Upper lobe of left lung (tissue), 6 donors: ENCODE results near the gene HECTD4. TPM values are rescaled to one million over a fixed set of nuclear protein-coding genes. Genes with fewer than 3 reads are reported as not detected.

Experiments
- ATAC-seq, 2 donors: fragments of 200-7000 bp; cut with Tn5 transposase; one replicate each; pipeline ENCODE4 v1.9.1; 2022; ENCODE audit warnings: mild to moderate bottlenecking in 2 of 2, moderate library complexity in 2 of 2; ENCODE audit not compliant: low FRiP score in 2 of 2
- DNase-seq, 2 donors: peaks; one replicate each; pipeline ENCODE4 v3.0.0-alpha.2; 2019 to 2020
- H3K27ac ChIP-seq, 4 donors: fragments of 200-600 bp; sonication (generic); one replicate each; pipeline ENCODE4 v1.5.1; 2016 to 2019
- H3K27me3 ChIP-seq, 4 donors: fragments of 200-600 bp; sonication (generic); one replicate each; pipeline ENCODE4 v1.5.1; 2017 to 2019
- H3K36me3 ChIP-seq, 4 donors: fragments of 200-600 bp; sonication (generic); one replicate each; pipeline ENCODE4 v1.5.1; 2016 to 2019
- H3K4me1 ChIP-seq, 4 donors: fragments of 200-600 bp; sonication (generic); one replicate each; pipeline ENCODE4 v1.5.1; 2018 to 2019
- H3K4me3 ChIP-seq, 4 donors: fragments of 200-600 bp; sonication (generic); one replicate each; pipeline ENCODE4 v1.5.1; 2017 to 2019; ENCODE audit warnings: mild to moderate bottlenecking in 2 of 4, moderate library complexity in 1 of 4
- H3K9me3 ChIP-seq, 4 donors: fragments of 200-600 bp; sonication (generic); one replicate each; pipeline ENCODE4 v1.5.1; 2018 to 2019
- EP300 ChIP-seq, 4 donors: sonication (generic); formaldehyde crosslinking; IDR thresholded peaks; one replicate each; pipeline ENCODE4 v1.5.1; 2017; ENCODE audit warnings: antibody characterized with exemption in 4 of 4, control low read depth in 2 of 4
- POLR2A ChIP-seq, 4 donors: fragments of 450-650 bp; IDR thresholded peaks; one replicate each; pipeline ENCODE4 v1.5.1; 2016 to 2017; ENCODE audit warnings: antibody characterized with exemption in 4 of 4, mild to moderate bottlenecking in 2 of 4
- POLR2AphosphoS5 ChIP-seq, 2 donors: sonication (generic); formaldehyde crosslinking; IDR thresholded peaks; one replicate each; pipeline ENCODE4 v1.5.1; 2017; ENCODE audit warnings: antibody characterized with exemption in 2 of 2
- WGBS, 2 donors: methylation state at CpG; one replicate each; pipeline ENCODE4 v1.1.5; 2017 to 2018; 5-methylcytosine and 5-hydroxymethylcytosine counted together
- total RNA-seq, 6 donors: library from RNA; depleted of rRNA in 4 of 6; stranded (reverse); fragments of >200 nt in 4 of 6; gene quantifications; one replicate each; pipeline versions ENCODE4 v1.1.0 to v1.2.1, GENCODE V29; 2016 to 2021
- TF ChIP-seq, protein P1 (sequence below), 6 experiments: fragments of 450-650 bp in 4 of 6; fragments of 200-600 bp in 2 of 6; sonication (generic) in 2 of 6; IDR thresholded peaks; one replicate each; pipeline ENCODE4 v1.5.1; 2016 to 2019; ENCODE audit warnings: antibody characterized with exemption in 6 of 6
- donor health status: DM: no; HTN: no; CAD: no; lungs with moderate emphysema.
- donor health status: DM: no; HTN: yes; CAD: no; lungs with severe emphysema.

The HECTD4 gene
- total RNA-seq, 6 donors from 2014 or later, result 34.1 to 196 (median 50.0) TPM

GRCh38 chr12:112328456-112329124, 53.6 kb downstream of the HECTD4 start:
- DNase-seq, result no peak
- Histone ChIP-seq H3K36me3 (no peaks in the 10 kb centered on the region), H3K27ac (no peak overlapping the region), H3K9me3 (no peaks in the 10 kb centered on the region), H3K27me3 (no peaks in the 10 kb centered on the region), H3K4me3 (no peak overlapping the region), H3K4me1 (peaks cover 6 to 18% (median 11%) of the 10 kb centered on the region in 4 donors)
- TF ChIP-seq POLR2A (IDR thresholded peaks at IDR 0.05) (no peak), POLR2AphosphoS5 (IDR thresholded peaks at IDR 0.05) (no peak), EP300 (IDR thresholded peaks at IDR 0.05) (no peak)
- TF ChIP-seq, protein P1, sequence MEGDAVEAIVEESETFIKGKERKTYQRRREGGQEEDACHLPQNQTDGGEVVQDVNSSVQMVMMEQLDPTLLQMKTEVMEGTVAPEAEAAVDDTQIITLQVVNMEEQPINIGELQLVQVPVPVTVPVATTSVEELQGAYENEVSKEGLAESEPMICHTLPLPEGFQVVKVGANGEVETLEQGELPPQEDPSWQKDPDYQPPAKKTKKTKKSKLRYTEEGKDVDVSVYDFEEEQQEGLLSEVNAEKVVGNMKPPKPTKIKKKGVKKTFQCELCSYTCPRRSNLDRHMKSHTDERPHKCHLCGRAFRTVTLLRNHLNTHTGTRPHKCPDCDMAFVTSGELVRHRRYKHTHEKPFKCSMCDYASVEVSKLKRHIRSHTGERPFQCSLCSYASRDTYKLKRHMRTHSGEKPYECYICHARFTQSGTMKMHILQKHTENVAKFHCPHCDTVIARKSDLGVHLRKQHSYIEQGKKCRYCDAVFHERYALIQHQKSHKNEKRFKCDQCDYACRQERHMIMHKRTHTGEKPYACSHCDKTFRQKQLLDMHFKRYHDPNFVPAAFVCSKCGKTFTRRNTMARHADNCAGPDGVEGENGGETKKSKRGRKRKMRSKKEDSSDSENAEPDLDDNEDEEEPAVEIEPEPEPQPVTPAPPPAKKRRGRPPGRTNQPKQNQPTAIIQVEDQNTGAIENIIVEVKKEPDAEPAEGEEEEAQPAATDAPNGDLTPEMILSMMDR (IDR thresholded peaks at IDR 0.05), result no peak
- ATAC-seq, result no peak
- WGBS, 2 donors, result 70 to 72% methylated on average over 3 of the region's 3 CpGs

- ATAC-seq (no peak), DNase-seq (no peak)
- H3K27me3 ChIP-seq, result no peaks in the 10 kb centered on the region
- TF ChIP-seq, protein P1 (IDR thresholded peaks at IDR 0.05), result no peak
- TF ChIP-seq EP300 (IDR thresholded peaks at IDR 0.05), result no peak
- TF ChIP-seq POLR2AphosphoS5 (IDR thresholded peaks at IDR 0.05), result no peak
- no peak for TF ChIP-seq POLR2A (IDR thresholded peaks at IDR 0.05)
- H3K9me3 ChIP-seq, result no peaks in the 10 kb centered on the region
- WGBS, 2 donors, result 79 to 87% methylated on average over 7 of the region's 7 CpGs
- H3K4me1 ChIP-seq, result peaks cover 6 to 18% (median 11%) of the 10 kb centered on the region in 4 donors
- H3K36me3 ChIP-seq, result no peaks in the 10 kb centered on the region
- no peak overlapping the region for H3K27ac ChIP-seq
- H3K4me3 ChIP-seq, result no peak overlapping the region
Measured at GRCh38 chr12:112327209-112327938, 54.9 kb downstream of the HECTD4 start.

GRCh38 chr12:112325622-112326207, 56.5 kb downstream of the HECTD4 start:
- Histone ChIP-seq H3K4me1 (peaks cover 0 to 18% (median 4%) of the 10 kb centered on the region in 4 donors), H3K36me3 (no peaks in the 10 kb centered on the region), H3K9me3 (no peaks in the 10 kb centered on the region), H3K27me3 (no peaks in the 10 kb centered on the region), H3K27ac (no peak overlapping the region), H3K4me3 (no peak overlapping the region)
- ATAC-seq (no peak), DNase-seq (no peak)
- WGBS, 2 donors, result 76 to 84% methylated on average over 7 of the region's 7 CpGs
- TF ChIP-seq POLR2AphosphoS5 (IDR thresholded peaks at IDR 0.05) (no peak), POLR2A (IDR thresholded peaks at IDR 0.05) (no peak), EP300 (IDR thresholded peaks at IDR 0.05) (no peak)
- TF ChIP-seq, protein P1 (IDR thresholded peaks at IDR 0.05), result no peak

- WGBS, 2 donors, result 74 to 79% methylated on average over 1 of the region's 1 CpG
- TF ChIP-seq POLR2AphosphoS5 (IDR thresholded peaks at IDR 0.05) (no peak), POLR2A (IDR thresholded peaks at IDR 0.05) (no peak), EP300 (IDR thresholded peaks at IDR 0.05) (no peak)
- TF ChIP-seq, protein P1 (IDR thresholded peaks at IDR 0.05), result no peak
Measured at GRCh38 chr12:112325157-112325556, 57.1 kb downstream of the HECTD4 start.

More at GRCh38 chr12:112325157-112325556, 57.1 kb downstream of the HECTD4 start:
- peaks cover 0 to 18% (median 4%) of the 10 kb centered on the region in 4 donors for H3K4me1 ChIP-seq
- ATAC-seq (no peak), DNase-seq (no peak)
- H3K9me3 ChIP-seq, result no peaks in the 10 kb centered on the region
- no peaks in the 10 kb centered on the region for H3K36me3 ChIP-seq
- no peak overlapping the region for H3K4me3 ChIP-seq
- no peak overlapping the region for H3K27ac ChIP-seq
- no peaks in the 10 kb centered on the region for H3K27me3 ChIP-seq
